ENCODE results near the gene JAKMIP2. TPM values are rescaled to one million over a fixed set of nuclear protein-coding genes. Genes with fewer than 3 reads are reported as not detected.
A peak's percentile ranks its signal among the peaks of the same experiment; 100 is the strongest.

JAKMIP2 gene
- polyA plus RNA-seq, 1 of the 3 experiments (the other 2 are of a cell fraction): 2.1 TPM

DNA sequence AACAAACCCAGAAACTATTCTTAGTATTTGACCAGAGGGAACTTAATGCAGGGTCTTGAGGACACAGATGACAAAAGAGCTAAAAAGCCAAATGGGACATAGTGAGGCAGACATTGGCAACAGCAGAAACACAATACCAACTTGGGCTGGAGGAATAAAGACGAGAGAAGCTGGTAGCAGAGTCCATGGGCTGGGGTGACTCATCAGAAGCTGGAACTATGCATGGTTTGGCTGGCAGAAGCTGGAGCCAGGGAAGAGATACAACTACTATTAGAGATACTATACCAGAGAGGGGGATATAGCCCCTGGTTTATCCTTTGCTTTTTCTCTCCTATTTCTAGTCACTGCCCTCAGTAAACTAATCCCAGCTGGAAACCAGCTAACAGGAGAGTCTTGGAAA lies 243.5 kb downstream of the JAKMIP2 start (continued):
- no peak for TF ChIP-seq TAF1 (IDR thresholded peaks at IDR 0.05; ENCODE audit: borderline replicate concordance, low read depth, low read length)
- no peak for TF ChIP-seq RFX5 (IDR thresholded peaks at IDR 0.05; ENCODE audit: low read length)
- TF ChIP-seq, protein P1, sequence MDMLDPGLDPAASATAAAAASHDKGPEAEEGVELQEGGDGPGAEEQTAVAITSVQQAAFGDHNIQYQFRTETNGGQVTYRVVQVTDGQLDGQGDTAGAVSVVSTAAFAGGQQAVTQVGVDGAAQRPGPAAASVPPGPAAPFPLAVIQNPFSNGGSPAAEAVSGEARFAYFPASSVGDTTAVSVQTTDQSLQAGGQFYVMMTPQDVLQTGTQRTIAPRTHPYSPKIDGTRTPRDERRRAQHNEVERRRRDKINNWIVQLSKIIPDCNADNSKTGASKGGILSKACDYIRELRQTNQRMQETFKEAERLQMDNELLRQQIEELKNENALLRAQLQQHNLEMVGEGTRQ (IDR thresholded peaks at IDR 0.05; ENCODE audit: borderline replicate concordance, low read depth, low read length): no peak
- no peak for TF ChIP-seq IRF3 (IDR thresholded peaks at IDR 0.05; ENCODE audit: low read depth, low read length)
- TF ChIP-seq TEAD4 (IDR thresholded peaks at IDR 0.05; ENCODE audit: borderline replicate concordance, insufficient read depth): no peak
- TF ChIP-seq REST (IDR thresholded peaks at IDR 0.05; ENCODE audit: low read depth, low read length): no peak
- no peak for TF ChIP-seq FOXM1 (IDR thresholded peaks at IDR 0.05; ENCODE audit: low read depth)
- TF ChIP-seq GATA2 (CRISPR knock-in tag; IDR thresholded peaks at IDR 0.05): no peak
- TF ChIP-seq NRF1 (IDR thresholded peaks at IDR 0.05; ENCODE audit: low read depth, low read length): no peak

DNA sequence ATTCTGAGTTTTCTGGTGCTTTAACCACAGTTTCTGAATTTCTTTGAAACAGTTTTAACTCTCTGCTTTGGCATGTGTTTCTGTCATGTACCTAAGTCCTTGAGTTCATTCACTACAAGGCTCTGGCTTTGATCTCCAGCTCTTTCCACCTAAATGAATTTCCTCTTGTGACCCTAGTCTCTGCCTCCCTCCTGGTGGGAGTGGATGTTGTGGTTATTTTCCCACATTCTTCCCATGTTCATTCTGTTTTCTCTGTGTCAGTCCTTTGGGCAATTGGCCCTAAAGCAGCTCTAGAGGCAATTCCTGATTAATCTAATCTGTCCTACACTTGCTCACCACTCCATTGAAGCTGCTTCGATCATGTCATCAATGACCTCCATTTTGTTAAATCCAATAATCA lies 244.3 kb downstream of the JAKMIP2 start:
- Histone ChIP-seq H3K79me2 (ENCODE audit: insufficient read depth) (no peaks in the 10 kb centered on the region), H3K4me1 (ENCODE audit: control insufficient read depth in 1 of 2, insufficient read depth in 2 of 2, low read depth in 1 of 2, low read length in 1 of 2) (peaks cover 0 to 18% of the 10 kb centered on the region in 2 experiments; a peak in 3 of 4 replicates), H3K27ac (ENCODE audit: low read depth in 2 of 2, low read length in 1 of 2) (peak overlapping the region in 1 of 2 experiments; percentile 42; a peak in 1 of 4 replicates), H3K27me3 (ENCODE audit: insufficient read depth) (no peaks in the 10 kb centered on the region), H3K9ac (no peak overlapping the region), H4K20me1 (ENCODE audit: insufficient read depth) (no peaks in the 10 kb centered on the region), H3F3A (replicated peaks; ENCODE audit: insufficient read depth) (peaks cover 30% of the 10 kb centered on the region), H3K36me3 (replicated peaks in 1 of 2; ENCODE audit: control insufficient read depth in 1 of 2, insufficient read depth in 2 of 2, low read length in 1 of 2) (no peaks in the 10 kb centered on the region), H3K9me3 (no peaks in the 10 kb centered on the region), H3K4me2 (no peak overlapping the region), H3K4me3 (ENCODE audit: low read depth in 2 of 2, low read length in 1 of 2) (no peak overlapping the region), H2AFZ (ENCODE audit: low read depth) (peak overlapping the region; percentile 32; the same call in 1 of the 2 replicates), H3K9me2 (no peaks in the 10 kb centered on the region)
- DNase-seq: no peak
- no peak for TF ChIP-seq EP300 (IDR thresholded peaks at IDR 0.05; ENCODE audit: borderline replicate concordance in 1 of 2, low read depth in 1 of 2, low read length in 1 of 2)
- no peak for TF ChIP-seq RFX5 (IDR thresholded peaks at IDR 0.05; ENCODE audit: low read length)
- TF ChIP-seq MXI1 (IDR thresholded peaks at IDR 0.05; ENCODE audit: low read depth, low read length): no peak
- TF ChIP-seq POLR2AphosphoS5 (IDR thresholded peaks at IDR 0.05; ENCODE audit: low read depth, low read length): no peak
- no peak for TF ChIP-seq NRF1 (IDR thresholded peaks at IDR 0.05; ENCODE audit: low read depth, low read length)
- TF ChIP-seq JUND (IDR thresholded peaks at IDR 0.05): no peak
- no peak for TF ChIP-seq FOSL2 (IDR thresholded peaks at IDR 0.05; ENCODE audit: borderline replicate concordance, low read depth)
- no peak for TF ChIP-seq USF1 (IDR thresholded peaks at IDR 0.05; ENCODE audit: borderline replicate concordance, low read depth)
- no peak for TF ChIP-seq SIN3A (IDR thresholded peaks at IDR 0.05; ENCODE audit: borderline replicate concordance, low read depth, low read length)
- no peak for TF ChIP-seq FOXJ3 (CRISPR knock-in tag; IDR thresholded peaks at IDR 0.05)
- TF ChIP-seq, protein P2, sequence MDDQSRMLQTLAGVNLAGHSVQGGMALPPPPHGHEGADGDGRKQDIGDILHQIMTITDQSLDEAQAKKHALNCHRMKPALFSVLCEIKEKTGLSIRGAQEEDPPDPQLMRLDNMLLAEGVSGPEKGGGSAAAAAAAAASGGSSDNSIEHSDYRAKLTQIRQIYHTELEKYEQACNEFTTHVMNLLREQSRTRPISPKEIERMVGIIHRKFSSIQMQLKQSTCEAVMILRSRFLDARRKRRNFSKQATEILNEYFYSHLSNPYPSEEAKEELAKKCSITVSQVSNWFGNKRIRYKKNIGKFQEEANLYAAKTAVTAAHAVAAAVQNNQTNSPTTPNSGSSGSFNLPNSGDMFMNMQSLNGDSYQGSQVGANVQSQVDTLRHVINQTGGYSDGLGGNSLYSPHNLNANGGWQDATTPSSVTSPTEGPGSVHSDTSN (IDR thresholded peaks at IDR 0.05): no peak
- no peak for TF ChIP-seq RCOR1 (IDR thresholded peaks at IDR 0.05; ENCODE audit: low read length)
- no peak for TF ChIP-seq IRF3 (IDR thresholded peaks at IDR 0.05; ENCODE audit: low read depth, low read length)
- no peak for TF ChIP-seq RXRA (IDR thresholded peaks at IDR 0.05; ENCODE audit: borderline replicate concordance, low read depth)
- TF ChIP-seq, protein P1 (IDR thresholded peaks at IDR 0.05; ENCODE audit: borderline replicate concordance, low read depth, low read length): no peak
- no peak for TF ChIP-seq GATA2 (CRISPR knock-in tag; IDR thresholded peaks at IDR 0.05)
- TF ChIP-seq TEAD4 (IDR thresholded peaks at IDR 0.05; ENCODE audit: borderline replicate concordance, insufficient read depth): no peak
- no peak for TF ChIP-seq ELF1 (IDR thresholded peaks at IDR 0.05)
- POLR2A ChIA-PET: no interaction called here
- CTCF ChIA-PET: interaction anchor here (0.7 to 1.6 kb wide), 4 partner anchors 20 to 169 kb away, joined by 3 to 4 read pairs (median 3); partner anchors contain the start of gene DPYSL3
- 72% methylated on average over 1 of the region's 1 CpG for WGBS (ENCODE audit: low lambda C conversion rate)
